ENCODE results near the gene CPVL.

- TF ChIP-seq EZH2 (IDR thresholded peaks at IDR 0.05; ENCODE audit: borderline replicate concordance, low read length) (no peak), CTCF (conservative IDR thresholded peaks at IDR 0.05 in 1 of 2, IDR thresholded peaks at IDR 0.05 in 1 of 2; ENCODE audit: extremely low read depth in 1 of 2, insufficient read depth in 1 of 2, low read depth in 1 of 2, low read length in 2 of 2) (no peak)
Observed at GRCh38 chr7:29044554-29044953, 101.8 kb downstream of the CPVL start.
